HL-60/S4 treated with retinoic acid at 250 ng/mL for 4 days and 3 days (cell line): ENCODE data around the gene TRAPPC8.
"Not testable (repeated sequence)": the region's sequence is repeated elsewhere in the genome, so short reads cannot be mapped to it uniquely, and the experiment has no call there.

Experiments used
- in situ Hi-C: fragments of 300-500 bp; cut with MboI; formaldehyde crosslinking; loops from 2 replicates; pipeline ENCODE4 v1.7.0; 2022; ENCODE audit warnings: low sequenced_read_pairs

Gene TRAPPC8

DNA sequence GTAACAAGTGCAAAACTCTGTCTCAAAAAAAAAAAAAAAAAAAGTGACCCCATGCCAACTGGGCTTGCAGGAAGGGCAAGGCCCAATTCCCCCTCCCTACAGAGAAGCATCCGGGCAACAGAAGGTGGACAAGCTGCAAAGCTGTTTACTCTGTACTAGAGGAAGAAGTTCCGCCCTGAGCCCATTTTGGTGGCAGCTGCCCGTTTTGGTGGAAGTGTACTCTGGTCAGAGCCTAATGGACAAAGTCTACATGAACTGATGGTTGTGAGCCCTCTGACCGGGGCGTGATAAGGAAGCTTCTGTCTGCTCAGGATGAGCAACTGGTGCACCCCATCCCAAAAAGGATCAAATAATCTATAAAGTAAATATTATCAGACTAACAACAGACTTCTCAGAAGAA, 65.0 kb downstream of the TRAPPC8 start:
- in situ Hi-C loops: no loop called here

- in situ Hi-C loops: no loop called here
Observed at GRCh38 chr18:31876707-31877106, 66.2 kb downstream of the TRAPPC8 start.

GRCh38 chr18:31875301-31875700, 67.6 kb downstream of the TRAPPC8 start:
- in situ Hi-C loops: no loop called here

- in situ Hi-C loops: no loop called here
Observed at GRCh38 chr18:31863103-31863502, 79.8 kb downstream of the TRAPPC8 start.

DNA sequence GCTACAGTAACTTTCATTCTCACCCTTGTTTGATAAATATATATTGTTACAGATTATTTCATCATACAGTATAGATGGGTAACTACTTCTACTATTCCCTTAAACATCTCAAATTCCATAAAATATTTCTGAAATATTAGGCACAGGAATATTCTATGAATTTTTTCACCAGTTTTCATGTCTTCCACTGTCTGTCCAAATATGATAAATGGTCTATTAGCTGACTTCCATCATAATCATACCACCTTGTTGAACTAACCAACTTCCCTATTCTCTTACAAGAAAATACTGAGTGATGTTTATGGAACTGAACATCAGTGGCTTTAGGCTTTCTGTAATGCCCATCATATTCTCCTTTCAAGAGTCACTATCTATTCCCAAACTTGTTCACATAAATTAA, 82.4 kb downstream of the TRAPPC8 start:
- in situ Hi-C loops: no loop called here

DNA sequence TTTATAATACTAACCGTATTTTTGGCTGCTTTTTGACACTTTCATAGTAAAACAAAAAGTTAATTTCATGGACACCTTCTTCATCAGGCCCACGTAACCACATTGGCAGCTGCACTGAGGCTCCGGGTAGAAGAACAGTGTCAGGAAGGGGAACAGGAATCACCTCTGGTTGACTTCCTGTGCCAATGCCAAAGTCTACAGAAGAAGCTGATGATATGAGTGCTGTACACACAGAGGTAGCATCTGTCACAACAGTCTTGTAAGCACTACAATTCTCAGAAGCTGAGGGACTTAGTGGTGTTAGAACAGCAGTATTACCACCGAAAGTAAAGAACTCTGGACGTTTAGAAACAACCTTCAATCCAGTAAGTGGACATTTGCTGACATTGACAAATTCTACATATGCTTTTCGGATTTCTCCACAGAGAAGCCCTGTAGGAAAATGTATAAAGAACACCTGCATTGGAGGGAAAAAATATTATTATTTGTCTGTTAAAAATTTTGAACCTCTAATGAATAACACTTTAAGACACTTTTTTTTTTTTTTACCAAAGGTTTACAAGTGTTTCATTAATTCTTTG, 85.3 kb downstream of the TRAPPC8 start:
- in situ Hi-C loops: no loop called here

- in situ Hi-C loops: no loop called here
Observed at GRCh38 chr18:31850844-31851243, 92.1 kb downstream of the TRAPPC8 start.

DNA sequence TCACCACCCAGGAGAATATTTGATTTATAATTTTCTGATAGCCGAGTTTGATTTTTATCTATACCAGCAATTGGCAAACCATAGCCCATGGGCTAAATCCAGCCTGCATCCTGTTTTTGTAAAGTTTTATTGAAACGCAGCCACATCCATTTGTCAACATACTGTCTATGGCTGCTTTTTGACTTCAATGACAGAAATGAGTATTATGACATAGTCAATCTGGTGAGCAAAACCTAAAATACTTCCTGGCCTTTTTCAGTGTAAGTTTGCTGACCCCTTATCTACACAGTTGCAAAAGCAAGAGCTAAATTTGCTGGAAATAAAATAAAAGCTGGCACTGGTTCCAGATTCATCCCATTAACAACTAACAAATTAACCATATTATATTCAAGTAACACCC, 102.4 kb downstream of the TRAPPC8 start:
- in situ Hi-C loops: no loop called here

- in situ Hi-C loops: no loop called here
Observed at GRCh38 chr18:31837879-31838278, 105.0 kb downstream of the TRAPPC8 start.

DNA sequence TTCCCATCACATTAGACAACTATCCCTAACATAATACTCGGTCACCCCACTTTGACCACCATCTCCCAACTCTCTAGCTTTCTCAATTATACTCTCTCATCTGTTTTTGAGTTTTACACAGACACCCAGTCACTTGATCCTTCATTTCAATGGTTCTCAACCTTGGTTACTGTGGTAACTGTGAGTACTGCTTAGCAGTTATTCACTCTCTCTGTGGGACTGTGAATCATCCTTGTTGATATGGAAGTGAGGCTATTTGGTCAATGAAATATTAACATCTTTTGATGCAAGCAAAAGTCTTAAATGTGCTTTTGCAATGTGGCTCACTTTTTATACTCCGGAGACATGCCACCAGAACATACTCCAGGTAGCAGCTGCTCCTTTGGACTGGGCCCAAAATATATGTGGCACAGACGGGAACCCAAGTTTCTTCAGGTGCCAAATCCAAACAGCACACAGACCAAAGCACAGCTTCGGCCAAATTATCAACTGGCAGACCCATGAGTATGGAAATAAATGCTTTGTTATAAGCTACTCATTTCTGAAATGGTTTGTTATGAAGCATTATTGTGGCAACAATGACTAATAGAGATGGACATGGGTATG, 107.3 kb downstream of the TRAPPC8 start:
- in situ Hi-C loops: no loop called here

DNA sequence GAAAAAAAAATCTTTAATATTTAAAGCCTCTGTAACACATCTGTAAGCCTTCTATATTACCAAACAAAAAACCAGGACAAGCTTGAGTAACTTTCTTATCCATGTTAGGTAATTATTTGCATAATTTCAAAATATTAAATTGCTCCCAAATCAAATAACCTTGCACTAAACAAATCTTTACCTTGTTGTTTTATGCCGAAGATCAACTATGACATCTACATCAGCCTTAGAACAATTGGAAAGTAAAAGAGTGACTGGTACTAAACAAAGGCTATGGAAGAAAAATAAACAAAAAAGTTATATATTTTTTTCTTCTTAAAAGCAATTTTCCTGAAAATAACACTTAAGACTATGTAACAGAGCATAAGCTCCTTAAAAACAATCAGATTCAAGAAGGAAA, 111.0 kb downstream of the TRAPPC8 start:
- in situ Hi-C loops: no loop called here

GRCh38 chr18:31830686-31831085, 112.2 kb downstream of the TRAPPC8 start:
- in situ Hi-C loops: no loop called here

GRCh38 chr18:31828613-31829012, 114.3 kb downstream of the TRAPPC8 start:
- in situ Hi-C loops: no loop called here

GRCh38 chr18:31826673-31827325, 116.1 kb downstream of the TRAPPC8 start:
- in situ Hi-C loops: not testable (repeated sequence)

DNA sequence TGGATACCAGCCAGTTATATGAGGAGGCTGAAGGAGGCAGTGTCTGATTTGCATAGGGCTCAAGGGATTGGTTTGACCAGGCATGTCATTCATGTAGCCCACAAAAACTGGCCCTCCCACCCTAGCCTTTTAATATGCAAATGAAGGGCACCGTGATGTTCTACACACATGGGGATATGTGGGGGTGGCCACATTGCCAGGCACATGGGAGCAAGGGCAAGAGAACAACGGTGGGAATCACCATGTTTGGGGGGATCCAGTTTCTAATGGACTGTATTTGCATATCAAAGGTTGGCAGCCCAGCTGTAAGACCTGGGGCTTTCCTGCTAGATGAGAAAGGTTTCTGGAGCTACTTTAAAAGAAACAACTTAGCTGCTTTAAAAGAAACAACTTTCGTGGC, 117.2 kb downstream of the TRAPPC8 start:
- in situ Hi-C loops: no loop called here

- in situ Hi-C loops: loop anchor here (25.0 kb wide), 1 partner anchor 259 kb away; no protein-coding TSS in a partner anchor
Observed at GRCh38 chr18:31821545-31822171, 121.3 kb downstream of the TRAPPC8 start.

GRCh38 chr18:31819925-31820229, 123.1 kb downstream of the TRAPPC8 start:
- in situ Hi-C loops: loop anchor here (25.0 kb wide), 1 partner anchor 258 kb away; no protein-coding TSS in a partner anchor

- in situ Hi-C loops: loop anchor here (25.0 kb wide), 1 partner anchor 257 kb away; no protein-coding TSS in a partner anchor
Observed at GRCh38 chr18:31819106-31819924, 123.6 kb downstream of the TRAPPC8 start.

DNA sequence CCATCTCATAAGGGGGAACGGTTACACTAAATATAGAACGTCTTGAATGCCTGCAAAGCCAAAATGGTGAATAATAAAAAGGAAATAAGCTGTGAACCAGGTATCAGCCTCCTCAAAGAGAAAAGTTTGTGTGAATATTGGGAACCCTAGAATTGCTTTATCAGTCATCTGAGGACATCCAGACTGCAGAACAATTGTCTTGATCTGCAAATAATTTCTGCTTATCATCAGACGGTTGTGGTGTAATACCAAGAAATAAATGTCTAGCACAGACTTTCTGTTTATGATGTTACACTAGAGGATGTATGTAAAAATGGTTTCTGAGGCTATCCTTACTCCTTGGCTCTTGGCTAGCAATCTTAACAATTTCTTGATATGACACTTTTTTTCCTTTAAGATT, 128.8 kb downstream of the TRAPPC8 start:
- in situ Hi-C loops: loop anchor here (25.0 kb wide), 1 partner anchor 252 kb away; no protein-coding TSS in a partner anchor

- in situ Hi-C loops: loop anchor here (25.0 kb wide), 1 partner anchor 248 kb away; no protein-coding TSS in a partner anchor
Observed at GRCh38 chr18:31810336-31811130, 132.4 kb downstream of the TRAPPC8 start.
